ENCODE measurements around the gene SYNPO.

SYNPO gene

DNA sequence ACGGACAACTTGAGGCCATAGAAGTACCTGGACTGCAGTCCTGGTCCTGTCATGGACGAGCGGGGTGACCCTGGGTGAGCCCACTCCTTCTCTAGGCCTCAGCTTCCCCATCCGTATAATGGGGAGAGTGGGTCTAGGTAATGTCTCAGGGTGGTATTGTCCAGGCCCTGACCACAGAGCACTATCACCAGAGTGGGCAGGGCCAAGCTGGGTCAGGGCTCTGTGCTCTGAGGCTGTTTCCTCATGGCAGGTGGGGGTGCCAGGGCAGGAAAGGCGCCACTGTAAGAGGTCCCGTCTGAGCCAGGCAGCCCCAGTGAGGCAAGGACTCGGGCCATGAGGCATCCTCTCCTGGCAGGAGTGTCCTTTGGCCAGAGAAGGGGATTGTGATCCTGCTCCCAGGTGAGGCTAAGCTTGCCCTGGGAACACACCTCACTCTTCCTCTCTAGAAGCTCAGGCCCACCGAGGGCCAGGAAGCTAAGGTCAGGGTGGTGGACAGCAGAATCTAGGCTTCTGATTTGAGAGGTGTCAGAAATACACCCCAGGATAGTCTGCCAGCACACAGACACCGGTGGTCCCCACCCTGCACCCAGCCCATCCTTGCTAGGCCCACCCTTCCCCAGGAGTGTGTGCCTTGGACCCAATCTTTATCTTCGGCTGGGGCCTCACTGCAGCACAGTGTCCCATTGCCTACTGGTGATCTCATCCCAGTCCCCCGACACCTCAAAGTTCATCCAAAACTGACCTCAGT, 19.1 kb downstream of the SYNPO start:
- no peak for DNase-seq

- no peak for DNase-seq
Observed at GRCh38 chr5:150660108-150660831, 19.8 kb downstream of the SYNPO start.

GRCh38 chr5:150661086-150661485, 20.6 kb downstream of the SYNPO start, which contains the start of gene MYOZ3:
Gene MYOZ3 (plus strand): TSS chr5:150661251. CDS start chr5:150662942, 1,691 bp downstream.
- no peak for DNase-seq

GRCh38 chr5:150661821-150662596, 21.5 kb downstream of the SYNPO start:
- no peak for DNase-seq

GRCh38 chr5:150662731-150663516, 22.5 kb downstream of the SYNPO start:
- DNase-seq = no peak

DNA sequence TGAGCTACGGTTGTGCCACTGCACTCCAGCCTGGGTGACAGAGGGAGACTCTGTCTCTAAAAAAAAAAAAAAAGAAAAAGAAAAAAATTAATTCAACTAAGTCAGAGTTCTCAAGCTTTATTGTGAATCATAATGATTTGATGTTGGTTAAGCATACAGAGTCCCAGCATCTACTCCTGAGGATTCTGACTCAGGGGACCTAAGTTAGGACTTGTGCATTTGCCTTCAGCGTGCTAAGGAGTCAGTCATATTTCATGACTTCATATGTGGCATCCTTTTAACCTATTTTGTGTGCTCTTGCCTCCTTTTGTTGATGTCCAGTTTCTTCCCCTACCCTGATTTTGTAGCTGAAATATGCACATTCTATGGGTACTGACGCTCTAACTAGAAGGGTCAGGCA, 23.5 kb downstream of the SYNPO start:
- DNase-seq = no peak

DNA sequence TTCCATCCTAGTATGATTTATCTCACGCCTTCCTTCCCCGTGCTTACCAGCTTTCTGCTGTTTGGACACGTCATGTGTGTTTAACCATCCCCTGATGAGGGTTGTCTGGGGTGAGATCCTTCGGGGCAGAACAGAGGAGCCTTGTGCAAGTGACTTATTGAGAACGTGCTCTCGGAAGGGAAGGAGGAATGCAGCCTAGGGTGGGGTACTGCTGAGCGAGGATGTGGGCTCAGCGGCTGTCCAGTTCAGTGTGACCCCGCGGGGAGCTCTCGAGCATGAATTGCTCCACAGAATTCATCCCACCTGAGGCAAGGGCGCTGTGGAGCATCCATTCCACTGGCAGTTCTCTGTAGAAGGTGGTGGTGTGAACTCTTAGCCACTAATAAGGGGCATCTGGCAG, 24.6 kb downstream of the SYNPO start:
- no peak for DNase-seq

- DNase-seq = no peak
Observed at GRCh38 chr5:150670275-150670947, 30.0 kb downstream of the SYNPO start.

DNA sequence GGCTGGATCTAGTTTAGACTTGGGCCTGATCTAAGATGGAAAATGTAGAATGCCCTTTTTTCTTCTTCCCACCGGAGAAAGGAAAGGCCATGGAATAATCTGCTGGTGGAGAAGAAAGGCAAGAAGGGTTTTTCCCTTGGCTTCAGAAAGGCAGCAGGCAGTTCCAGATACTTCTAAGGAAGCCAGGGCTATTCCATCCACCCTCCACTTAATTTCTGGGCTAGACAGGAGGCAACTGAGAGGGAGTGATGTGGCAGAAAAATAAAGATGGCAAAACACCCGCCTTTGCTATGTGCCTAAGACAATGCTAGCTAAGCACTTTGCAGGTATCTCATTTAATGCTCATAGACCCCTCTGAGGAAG, 30.5 kb downstream of the SYNPO start:
- no peak for DNase-seq

DNA sequence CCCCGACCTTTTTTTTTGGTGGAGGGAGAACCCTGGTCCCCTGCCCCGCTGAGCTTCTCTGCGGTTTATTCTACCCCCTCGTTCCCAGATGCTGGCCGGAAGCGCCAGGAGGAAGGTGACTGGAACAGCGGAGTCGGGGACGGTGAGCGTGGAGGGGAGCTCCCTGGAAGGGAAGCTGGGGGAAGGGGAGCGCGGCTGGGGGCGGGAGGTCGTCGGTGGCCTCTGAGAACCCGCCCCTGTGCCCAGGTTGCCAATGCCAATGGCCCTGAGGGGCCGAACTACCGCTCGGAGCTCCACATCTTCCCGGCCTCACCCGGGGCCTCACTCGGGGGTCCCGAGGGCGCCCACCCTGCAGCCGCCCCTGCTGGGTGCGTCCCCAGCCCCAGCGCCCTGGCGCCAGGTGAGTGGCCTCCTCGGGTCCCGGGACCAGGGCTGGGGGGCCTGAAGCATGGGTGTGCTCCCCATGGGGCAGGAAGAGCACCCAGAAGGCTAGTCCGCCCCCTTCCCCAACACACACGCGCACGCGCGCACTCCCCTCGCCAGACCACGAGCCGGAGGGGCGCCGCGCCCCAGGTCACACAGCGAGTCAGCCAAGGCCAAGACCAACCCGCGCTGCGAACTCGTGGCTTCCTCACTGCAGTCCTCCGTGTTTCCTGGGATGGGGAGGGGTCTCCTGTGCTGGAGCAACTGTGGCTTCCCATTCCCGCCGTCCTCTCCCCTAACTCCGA, 31.2 kb downstream of the SYNPO start:
- peak; percentile 15 for DNase-seq

- DNase-seq = peak; percentile 26
Observed at GRCh38 chr5:150672237-150672883, 31.9 kb downstream of the SYNPO start.

DNA sequence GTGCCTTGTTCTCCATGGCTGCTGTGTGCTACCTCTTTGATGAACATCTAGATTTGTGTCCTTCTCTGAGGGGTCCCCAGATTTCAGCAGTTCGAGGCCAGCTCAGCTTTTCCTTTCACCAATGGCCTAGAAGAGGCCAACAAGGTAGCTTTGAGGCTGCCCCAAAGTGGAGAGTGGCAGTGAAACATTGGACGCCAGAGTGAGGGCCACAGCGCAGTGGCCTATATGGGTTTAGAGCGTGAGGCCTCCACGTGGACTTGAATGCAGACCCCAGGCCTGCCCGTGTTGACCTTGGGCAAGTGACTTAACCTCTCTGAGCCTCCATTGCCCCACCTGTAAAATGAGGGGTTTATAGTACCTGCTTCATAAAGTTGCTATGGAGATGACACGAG, 32.4 kb downstream of the SYNPO start:
- DNase-seq = no peak

GRCh38 chr5:150674341-150674821, 33.9 kb downstream of the SYNPO start:
- DNase-seq = no peak

DNA sequence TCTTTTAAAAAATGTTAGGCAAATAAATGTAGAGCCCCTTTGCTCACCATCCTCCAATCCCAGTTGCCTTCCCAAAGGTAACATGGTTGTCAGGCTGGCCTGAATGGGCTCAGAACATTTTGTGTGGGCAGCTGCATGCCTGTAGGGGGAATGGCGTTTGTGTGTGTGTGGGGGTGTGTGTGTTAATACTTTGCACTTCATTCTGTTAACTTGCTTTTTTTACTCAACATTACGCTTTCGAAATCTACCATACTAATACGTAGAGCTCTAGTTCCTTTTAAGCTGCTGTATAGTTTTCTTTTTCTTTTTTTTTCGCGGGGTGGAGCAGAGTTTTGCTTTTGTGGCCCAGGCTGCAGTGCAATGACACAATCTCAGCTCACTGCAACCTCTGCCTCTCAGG, 34.6 kb downstream of the SYNPO start:
- DNase-seq = no peak

DNA sequence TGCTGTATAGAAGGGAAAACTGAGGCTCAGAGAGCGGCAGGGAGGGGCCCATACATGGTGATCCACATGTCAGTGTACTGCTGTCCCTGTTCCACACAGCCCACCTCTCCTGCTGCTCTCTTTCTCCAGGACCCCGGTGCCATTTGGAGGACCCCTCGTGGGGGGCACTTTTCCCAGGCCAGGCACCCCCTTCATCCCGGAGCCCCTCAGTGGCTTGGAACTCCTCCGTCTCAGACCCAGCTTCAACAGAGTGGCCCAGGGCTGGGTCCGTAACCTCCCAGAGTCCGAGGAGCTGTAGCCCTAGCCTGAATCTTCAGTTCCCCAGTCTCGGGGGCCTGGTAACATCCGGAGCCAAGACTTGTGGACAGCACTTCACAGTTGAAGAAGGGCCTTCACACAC, 36.1 kb downstream of the SYNPO start:
- no peak for DNase-seq

GRCh38 chr5:150689120-150689519, 48.7 kb downstream of the SYNPO start:
- DNase-seq = no peak

DNA sequence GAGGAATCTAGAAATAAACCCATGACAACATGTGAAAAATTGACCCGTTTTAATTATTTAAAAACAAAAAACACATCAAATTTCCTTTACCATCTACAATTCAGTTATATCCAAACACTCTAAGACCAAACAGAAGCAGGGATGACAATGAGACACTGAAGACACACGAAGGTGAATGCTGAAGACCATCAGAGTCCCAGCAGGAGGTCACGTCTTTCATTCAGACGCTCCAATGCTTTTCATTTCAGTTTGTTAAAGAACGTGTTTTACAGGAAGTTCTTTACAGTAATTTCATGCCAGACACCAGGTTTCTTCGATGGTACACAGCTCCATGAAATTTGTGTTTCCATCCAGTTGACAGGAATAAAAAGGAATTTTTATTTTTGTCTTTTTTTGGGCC, 50.3 kb downstream of the SYNPO start:
- no peak for DNase-seq

- no peak for DNase-seq
Observed at GRCh38 chr5:150692276-150692675, 51.8 kb downstream of the SYNPO start.

- no peak for DNase-seq
Observed at GRCh38 chr5:150694612-150695011, 54.2 kb downstream of the SYNPO start.

GRCh38 chr5:150700246-150700593, 59.8 kb downstream of the SYNPO start:
- no peak for DNase-seq
